A549 (cell line): ENCODE measurements around the gene CCDC30. TPM values are rescaled to one million over a fixed set of nuclear protein-coding genes. Genes with fewer than 3 reads are reported as not detected.

ENCODE experiments used
- ATAC-seq, 2 experiments: fragments of 200-7000 bp in 1 of 2; fragments of >200 bp in 1 of 2; cut with Nextera tagmentation in 1 of 2; cut with Tn5 transposase in 1 of 2; 3 replicates each; pipeline versions ENCODE4 v1.8.0 to v1.9.1; 2018 to 2020; ENCODE audit warnings: mild to moderate bottlenecking in 1 of 2, moderate library complexity in 1 of 2
- CTCF ChIA-PET: fragments of 300-600 bp; sonication (Branson Sonifier 250); formaldehyde crosslinking; extraction: SDS; loops from one replicate; lab custom pipeline; 2021; ENCODE audit warnings: antibody characterized with exemption, inconsistent platforms; lab: Yijun Ruan, JAX
- POLR2A ChIA-PET: fragments of 350-600 bp; formaldehyde crosslinking; extraction: SDS; loops from one replicate; lab custom pipeline; 2021; ENCODE audit warnings: antibody characterized with exemption, inconsistent platforms; lab: Yijun Ruan, JAX
- DNase-seq, 2 experiments: peaks; one replicate each; pipeline versions ENCODE4 v3.0.0 to v3.0.0-alpha.2; 2011 to 2016; ENCODE audit warnings: low read depth in 1 of 2, low spot score in 1 of 2
- FAIRE-seq: peaks from 2 replicates; lab custom pipeline; 2011; peaks lifted over from hg19 to GRCh38; lab: Jason Lieb, UNC
- H3K27ac ChIP-seq, 2 experiments: fragments of >200 bp; sonication (Bioruptor Twin); formaldehyde crosslinking; 3 replicates each; pipeline ENCODE4 v1.5.1; 2016 to 2017
- H3K4me1 ChIP-seq: fragments of >200 bp; sonication (Bioruptor Twin); formaldehyde crosslinking; 3 replicates; pipeline ENCODE4 v1.6.1; 2016
- H3K4me2 ChIP-seq: fragments of >200 bp; sonication (Bioruptor Twin); formaldehyde crosslinking; 3 replicates; pipeline ENCODE4 v1.6.1; 2016
- H3K4me3 ChIP-seq: fragments of >200 bp; sonication (Bioruptor Twin); formaldehyde crosslinking; 3 replicates; pipeline ENCODE4 v1.5.1; 2016
- H3K9me3 ChIP-seq: fragments of >200 bp; sonication (Bioruptor Twin); formaldehyde crosslinking; 3 replicates; pipeline ENCODE4 v1.6.1; 2016
- BHLHE40 ChIP-seq: IDR thresholded peaks from 2 replicates; pipeline ENCODE4 v1.6.1; 2012; ENCODE audit warnings: low read depth, low read length, inconsistent platforms
- CBX2 ChIP-seq: fragments of 200-600 bp; sonication (generic); IDR thresholded peaks from 2 replicates; pipeline ENCODE4 v1.6.1; 2016; ENCODE audit warnings: low read depth, mild to moderate bottlenecking, borderline replicate concordance
- CHD4 ChIP-seq: fragments of 200-600 bp; sonication (generic); IDR thresholded peaks from 2 replicates; pipeline ENCODE4 v1.6.1; 2016; ENCODE audit warnings: antibody characterized with exemption, mild to moderate bottlenecking, borderline replicate concordance
- EHMT2 ChIP-seq: fragments of 200-600 bp; sonication (generic); IDR thresholded peaks from 2 replicates; pipeline ENCODE4 v1.6.1; 2016; ENCODE audit warnings: antibody characterized with exemption, low read depth, mild to moderate bottlenecking, moderate library complexity
- ESRRA ChIP-seq: fragments of 150-350 bp; IDR thresholded peaks from 2 replicates; pipeline ENCODE4 v1.6.1; 2014; ENCODE audit warnings: mild to moderate bottlenecking, low read length, borderline replicate concordance
- FOSB ChIP-seq: fragments of 250-450 bp; sonication (Bioruptor Pico); IDR thresholded peaks from 2 replicates; pipeline ENCODE4 v1.5.0; 2020; ENCODE audit warnings: mild to moderate bottlenecking, moderate library complexity
- FOSL2 ChIP-seq, 2 experiments: fragments of 450-650 bp in 1 of 2; fragments of >200 bp in 1 of 2; sonication (Bioruptor Twin) in 1 of 2; formaldehyde crosslinking; IDR thresholded peaks; 2 replicates each; pipeline versions ENCODE4 v1.5.0 to v1.6.1; 2016 to 2020; ENCODE audit warnings: mild to moderate bottlenecking in 1 of 2, moderate library complexity in 1 of 2
- FOXS1 ChIP-seq: fragments of 250-450 bp; sonication (Bioruptor Pico); IDR thresholded peaks from 2 replicates; pipeline ENCODE4 v1.5.0; 2020; ENCODE audit warnings: mild to moderate bottlenecking, moderate library complexity
- HEYL ChIP-seq: fragments of 250-450 bp; sonication (Bioruptor Pico); IDR thresholded peaks from 2 replicates; pipeline ENCODE4 v1.8.0; 2021; ENCODE audit warnings: mild to moderate bottlenecking, moderate library complexity
- HOXA7 ChIP-seq: fragments of 250-450 bp; sonication (Bioruptor Pico); IDR thresholded peaks from 2 replicates; pipeline ENCODE4 v1.5.0; 2020; ENCODE audit warnings: mild to moderate bottlenecking, moderate library complexity
- HOXB13 ChIP-seq: fragments of 250-450 bp; sonication (Bioruptor Pico); IDR thresholded peaks from 2 replicates; pipeline ENCODE4 v1.5.0; 2020; ENCODE audit warnings: low read depth, mild to moderate bottlenecking, moderate library complexity
- HOXB5 ChIP-seq: fragments of 250-450 bp; sonication (Bioruptor Pico); IDR thresholded peaks from 2 replicates; pipeline ENCODE4 v1.5.0; 2020; ENCODE audit warnings: mild to moderate bottlenecking, moderate library complexity
- JUNB ChIP-seq: fragments of >200 bp; sonication (Bioruptor Twin); formaldehyde crosslinking; IDR thresholded peaks from 2 replicates; pipeline ENCODE4 v1.6.1; 2016
- KDM1A ChIP-seq: fragments of 200-600 bp; sonication (generic); IDR thresholded peaks from 2 replicates; pipeline ENCODE4 v1.6.1; 2016; ENCODE audit warnings: low read depth, mild to moderate bottlenecking
- KDM5A ChIP-seq: fragments of 200-600 bp; sonication (generic); IDR thresholded peaks from 2 replicates; pipeline ENCODE4 v1.6.1; 2016; ENCODE audit warnings: antibody characterized with exemption, mild to moderate bottlenecking
- MAFK ChIP-seq: fragments of 450-650 bp; IDR thresholded peaks from 2 replicates; pipeline ENCODE4 v1.6.1; 2014; ENCODE audit not compliant: partially characterized antibody
- NPAS2 ChIP-seq: fragments of 250-450 bp; sonication (Bioruptor Pico); IDR thresholded peaks from 2 replicates; pipeline ENCODE4 v1.8.0; 2022; ENCODE audit warnings: mild to moderate bottlenecking, moderate library complexity, borderline replicate concordance
- NR3C1 ChIP-seq: fragments of >200 bp; sonication (Bioruptor Twin); formaldehyde crosslinking; IDR thresholded peaks from 3 replicates; pipeline ENCODE4 v1.6.1; 2017
- POLR2AphosphoS2 ChIP-seq: conservative IDR thresholded peaks from 2 replicates; pipeline ENCODE4 v1.6.1; 2012; ENCODE audit warnings: low read length, improper control_type of control experiment, inconsistent platforms
- ZC3H11A ChIP-seq: fragments of 450-650 bp; IDR thresholded peaks from 2 replicates; pipeline ENCODE4 v1.6.1; 2014; ENCODE audit warnings: antibody characterized with exemption, mild to moderate bottlenecking
- ZSCAN20 ChIP-seq: fragments of 250-450 bp; sonication (Bioruptor Pico); IDR thresholded peaks from 2 replicates; pipeline ENCODE4 v1.8.0; 2022; ENCODE audit warnings: mild to moderate bottlenecking, moderate library complexity
- whole genome bisulfite sequencing: methylation state at CpG from one replicate; pipeline ENCODE4 v1.1.6; 2017; ENCODE audit errors: missing lambda C conversion rate; 5-methylcytosine and 5-hydroxymethylcytosine counted together
- polyA plus RNA-seq, 4 experiments: library from polyadenylated mRNA; depleted of rRNA in 3 of 4; stranded (reverse); fragments of >200 nt; fragmentation: RNase III in 1 of 4; extraction: RNeasy Plus Mini Kit Qiagen cat#74134 plus additional on column Dnase treatment in 1 of 4; gene quantifications; 2 replicates in 3 of 4; 3 replicates in 1 of 4; pipeline ENCODE4 v1.2.3, GENCODE V29; 2011 to 2017
- TF ChIP-seq, protein P1 (sequence below): fragments of 450-650 bp; IDR thresholded peaks from 2 replicates; pipeline ENCODE4 v1.6.1; 2014; ENCODE audit warnings: antibody characterized with exemption
- TF ChIP-seq, protein P2 (sequence below): fragments of >200 bp; sonication (Bioruptor Twin); formaldehyde crosslinking; IDR thresholded peaks from 3 replicates; pipeline ENCODE4 v1.5.1; 2016
- TF ChIP-seq, protein P3 (sequence below): IDR thresholded peaks from 2 replicates; pipeline ENCODE4 v1.6.1; 2012
- TF ChIP-seq, protein P4 (sequence below): IDR thresholded peaks from 2 replicates; pipeline ENCODE4 v1.6.1; 2012; ENCODE audit warnings: low read depth, borderline replicate concordance
- TF ChIP-seq, protein P5 (sequence below): fragments of 250-450 bp; sonication (Bioruptor Pico); IDR thresholded peaks from 2 replicates; pipeline ENCODE4 v1.5.0; 2020; ENCODE audit warnings: low read depth, mild to moderate bottlenecking, moderate library complexity
- TF ChIP-seq, protein P6 (sequence below): fragments of >200 bp; sonication (Bioruptor Twin); formaldehyde crosslinking; IDR thresholded peaks from 2 replicates; pipeline ENCODE4 v1.6.1; 2016

The CCDC30 gene
- polyA plus RNA-seq, 2 of the 4 experiments (the other 2 are of a cell fraction): 0.75 to 1.6 TPM

DNA sequence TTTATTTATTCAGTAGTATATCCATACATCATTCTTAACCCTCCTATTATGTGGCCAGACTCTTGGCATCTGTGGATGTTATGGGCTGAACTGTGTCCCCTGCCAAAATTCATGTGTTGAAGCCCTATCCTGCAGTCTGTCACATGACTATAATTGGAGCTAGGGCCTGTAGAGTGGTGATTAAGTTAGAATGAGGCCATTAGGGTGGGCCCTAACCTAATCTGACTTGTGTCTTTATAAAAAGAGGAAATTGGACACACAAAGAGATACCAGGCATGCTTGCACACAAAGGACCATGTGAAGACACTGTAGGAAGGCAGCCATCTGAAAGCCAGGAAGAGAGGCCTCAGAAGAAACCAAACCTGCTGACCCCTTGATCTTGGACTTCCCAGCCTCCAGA, 13.8 kb upstream of the CCDC30 start:
- Histone ChIP-seq H3K4me2 (no peak overlapping the region), H3K27ac (no peak overlapping the region), H3K4me1 (no peaks in the 10 kb centered on the region), H3K9me3 (no peaks in the 10 kb centered on the region), H3K4me3 (no peak overlapping the region)
- ChIA-PET POLR2A (no interaction called here), CTCF (no interaction called here)
- ATAC-seq (no peak), DNase-seq (no peak), FAIRE-seq (no peak)
- TF ChIP-seq MAFK (no peak), POLR2AphosphoS2 (no peak), HOXB13 (no peak), KDM5A (no peak), NPAS2 (CRISPR knock-in tag) (no peak), FOSB (CRISPR knock-in tag) (no peak), EHMT2 (no peak)
- TF ChIP-seq, protein P1, sequence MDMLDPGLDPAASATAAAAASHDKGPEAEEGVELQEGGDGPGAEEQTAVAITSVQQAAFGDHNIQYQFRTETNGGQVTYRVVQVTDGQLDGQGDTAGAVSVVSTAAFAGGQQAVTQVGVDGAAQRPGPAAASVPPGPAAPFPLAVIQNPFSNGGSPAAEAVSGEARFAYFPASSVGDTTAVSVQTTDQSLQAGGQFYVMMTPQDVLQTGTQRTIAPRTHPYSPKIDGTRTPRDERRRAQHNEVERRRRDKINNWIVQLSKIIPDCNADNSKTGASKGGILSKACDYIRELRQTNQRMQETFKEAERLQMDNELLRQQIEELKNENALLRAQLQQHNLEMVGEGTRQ: no peak
- TF ChIP-seq, protein P2, sequence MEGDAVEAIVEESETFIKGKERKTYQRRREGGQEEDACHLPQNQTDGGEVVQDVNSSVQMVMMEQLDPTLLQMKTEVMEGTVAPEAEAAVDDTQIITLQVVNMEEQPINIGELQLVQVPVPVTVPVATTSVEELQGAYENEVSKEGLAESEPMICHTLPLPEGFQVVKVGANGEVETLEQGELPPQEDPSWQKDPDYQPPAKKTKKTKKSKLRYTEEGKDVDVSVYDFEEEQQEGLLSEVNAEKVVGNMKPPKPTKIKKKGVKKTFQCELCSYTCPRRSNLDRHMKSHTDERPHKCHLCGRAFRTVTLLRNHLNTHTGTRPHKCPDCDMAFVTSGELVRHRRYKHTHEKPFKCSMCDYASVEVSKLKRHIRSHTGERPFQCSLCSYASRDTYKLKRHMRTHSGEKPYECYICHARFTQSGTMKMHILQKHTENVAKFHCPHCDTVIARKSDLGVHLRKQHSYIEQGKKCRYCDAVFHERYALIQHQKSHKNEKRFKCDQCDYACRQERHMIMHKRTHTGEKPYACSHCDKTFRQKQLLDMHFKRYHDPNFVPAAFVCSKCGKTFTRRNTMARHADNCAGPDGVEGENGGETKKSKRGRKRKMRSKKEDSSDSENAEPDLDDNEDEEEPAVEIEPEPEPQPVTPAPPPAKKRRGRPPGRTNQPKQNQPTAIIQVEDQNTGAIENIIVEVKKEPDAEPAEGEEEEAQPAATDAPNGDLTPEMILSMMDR: no peak
- TF ChIP-seq, protein P3, sequence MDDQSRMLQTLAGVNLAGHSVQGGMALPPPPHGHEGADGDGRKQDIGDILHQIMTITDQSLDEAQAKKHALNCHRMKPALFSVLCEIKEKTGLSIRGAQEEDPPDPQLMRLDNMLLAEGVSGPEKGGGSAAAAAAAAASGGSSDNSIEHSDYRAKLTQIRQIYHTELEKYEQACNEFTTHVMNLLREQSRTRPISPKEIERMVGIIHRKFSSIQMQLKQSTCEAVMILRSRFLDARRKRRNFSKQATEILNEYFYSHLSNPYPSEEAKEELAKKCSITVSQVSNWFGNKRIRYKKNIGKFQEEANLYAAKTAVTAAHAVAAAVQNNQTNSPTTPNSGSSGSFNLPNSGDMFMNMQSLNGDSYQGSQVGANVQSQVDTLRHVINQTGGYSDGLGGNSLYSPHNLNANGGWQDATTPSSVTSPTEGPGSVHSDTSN: no peak

DNA sequence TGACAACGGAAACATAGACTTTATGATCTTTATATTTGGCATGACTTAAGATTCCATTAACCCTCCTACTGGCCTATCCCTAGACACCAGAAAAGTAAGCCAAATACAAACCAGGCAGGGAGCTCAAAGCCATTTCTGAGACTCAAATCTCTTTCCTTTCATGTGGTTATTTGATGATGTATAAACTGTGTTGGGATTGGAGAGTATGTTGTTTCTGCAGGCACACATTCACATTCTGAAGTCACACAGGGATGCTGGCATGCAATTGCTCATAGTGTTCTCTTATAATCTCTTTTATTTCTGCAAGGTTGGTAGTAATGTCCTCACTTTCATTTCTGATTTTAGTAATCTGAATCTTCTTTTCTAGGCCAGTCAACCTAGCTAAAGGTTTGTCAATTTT, 13.0 kb upstream of the CCDC30 start:
- Histone ChIP-seq H3K4me2 (no peak overlapping the region), H3K9me3 (no peaks in the 10 kb centered on the region), H3K27ac (no peak overlapping the region), H3K4me1 (no peaks in the 10 kb centered on the region), H3K4me3 (no peak overlapping the region)
- TF ChIP-seq CHD4 (no peak), POLR2AphosphoS2 (no peak), FOXS1 (CRISPR knock-in tag) (no peak)
- ATAC-seq (no peak), FAIRE-seq (no peak), DNase-seq (no peak)
- ChIA-PET CTCF (no interaction called here), POLR2A (no interaction called here)
- WGBS: 82% methylated on average over 1 of the region's 1 CpG

DNA sequence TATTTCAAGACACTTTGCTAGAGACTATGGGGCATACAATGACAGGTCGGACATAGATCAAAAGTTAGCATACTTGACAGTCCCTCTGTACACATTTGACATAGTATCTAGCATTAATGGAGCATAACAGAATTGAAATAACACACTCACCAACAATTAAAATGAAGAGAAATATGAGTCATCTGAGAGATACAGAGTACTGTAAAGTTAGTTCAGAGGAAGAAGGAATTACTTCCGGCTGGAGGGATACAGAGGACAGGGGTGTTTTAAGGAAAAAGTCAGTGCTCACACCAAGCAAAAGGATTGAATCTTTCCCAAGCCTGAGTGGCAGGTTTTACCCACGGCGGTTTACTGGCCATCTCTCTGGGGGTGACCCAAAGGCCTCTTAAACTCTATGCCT, 9.7 kb upstream of the CCDC30 start:
- no peak overlapping the region for H3K27ac ChIP-seq
- peaks cover 13% of the 10 kb centered on the region; the same call in 1 of the 3 replicates for H3K4me1 ChIP-seq
- FAIRE-seq (no peak), ATAC-seq (no peak), DNase-seq (no peak)
- WGBS: 79% methylated on average over 4 of the region's 4 CpGs
- POLR2A ChIA-PET: no interaction called here
- TF ChIP-seq FOSL2 (IDR thresholded peaks at IDR 0.05) (no peak), FOSL2 (CRISPR knock-in tag; IDR thresholded peaks at IDR 0.05) (peak; percentile 4; the same call in 1 of the 2 replicates), KDM1A (no peak)
- no peaks in the 10 kb centered on the region for H3K9me3 ChIP-seq
- CTCF ChIA-PET: no interaction called here
- H3K4me2 ChIP-seq: no peak overlapping the region
- no peak overlapping the region for H3K4me3 ChIP-seq

DNA sequence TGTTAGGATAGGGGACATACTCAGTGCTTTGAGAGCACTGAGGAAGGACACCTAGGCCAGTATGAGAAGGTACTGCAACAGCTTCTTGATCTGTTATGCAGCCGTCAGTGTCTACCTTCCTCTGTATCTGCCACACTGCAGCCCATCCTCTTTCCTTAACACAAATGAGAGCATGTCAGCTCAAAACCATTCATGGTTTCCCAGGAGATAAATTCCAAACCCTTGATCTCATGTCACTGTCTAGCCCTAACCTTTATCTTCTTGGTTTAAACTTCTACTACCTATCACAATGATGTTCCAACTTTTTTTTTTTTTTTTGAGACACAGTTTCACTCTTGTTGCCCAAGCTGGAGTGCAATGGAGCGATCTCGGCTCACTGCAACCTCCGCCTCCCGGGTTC, 8.7 kb upstream of the CCDC30 start:
- CTCF ChIA-PET: interaction anchor here (0.7 kb wide), 1 partner anchor 177 kb away, joined by 3 read pairs; no protein-coding TSS in a partner anchor
- WGBS: 89% methylated on average over 5 of the region's 5 CpGs
- ATAC-seq (no peak), FAIRE-seq (no peak), DNase-seq (no peak)
- H3K4me2 ChIP-seq: no peak overlapping the region
- H3K4me3 ChIP-seq: no peak overlapping the region
- no peaks in the 10 kb centered on the region for H3K9me3 ChIP-seq
- H3K4me1 ChIP-seq: peaks cover 13% of the 10 kb centered on the region; the same call in 1 of the 3 replicates
- H3K27ac ChIP-seq: no peak overlapping the region
- POLR2A ChIA-PET: no interaction called here
- TF ChIP-seq EHMT2 (no peak), CBX2 (no peak), POLR2AphosphoS2 (no peak), ZC3H11A (no peak), ESRRA (no peak), ZSCAN20 (CRISPR knock-in tag) (no peak), HOXB5 (CRISPR knock-in tag) (no peak), HEYL (CRISPR knock-in tag) (no peak), HOXA7 (CRISPR knock-in tag) (no peak), BHLHE40 (no peak), NR3C1 (no peak), FOXS1 (CRISPR knock-in tag) (no peak), JUNB (no peak), NPAS2 (CRISPR knock-in tag) (no peak)
- TF ChIP-seq, protein P4, sequence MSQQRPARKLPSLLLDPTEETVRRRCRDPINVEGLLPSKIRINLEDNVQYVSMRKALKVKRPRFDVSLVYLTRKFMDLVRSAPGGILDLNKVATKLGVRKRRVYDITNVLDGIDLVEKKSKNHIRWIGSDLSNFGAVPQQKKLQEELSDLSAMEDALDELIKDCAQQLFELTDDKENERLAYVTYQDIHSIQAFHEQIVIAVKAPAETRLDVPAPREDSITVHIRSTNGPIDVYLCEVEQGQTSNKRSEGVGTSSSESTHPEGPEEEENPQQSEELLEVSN: no peak
- TF ChIP-seq, protein P5, sequence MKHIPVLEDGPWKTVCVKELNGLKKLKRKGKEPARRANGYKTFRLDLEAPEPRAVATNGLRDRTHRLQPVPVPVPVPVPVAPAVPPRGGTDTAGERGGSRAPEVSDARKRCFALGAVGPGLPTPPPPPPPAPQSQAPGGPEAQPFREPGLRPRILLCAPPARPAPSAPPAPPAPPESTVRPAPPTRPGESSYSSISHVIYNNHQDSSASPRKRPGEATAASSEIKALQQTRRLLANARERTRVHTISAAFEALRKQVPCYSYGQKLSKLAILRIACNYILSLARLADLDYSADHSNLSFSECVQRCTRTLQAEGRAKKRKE (CRISPR knock-in tag): no peak
- TF ChIP-seq, protein P6, sequence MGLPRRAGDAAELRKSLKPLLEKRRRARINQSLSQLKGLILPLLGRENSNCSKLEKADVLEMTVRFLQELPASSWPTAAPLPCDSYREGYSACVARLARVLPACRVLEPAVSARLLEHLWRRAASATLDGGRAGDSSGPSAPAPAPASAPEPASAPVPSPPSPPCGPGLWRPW: no peak
